Measurements from ENCODE around the gene JAM3. TPM values are rescaled to one million over a fixed set of nuclear protein-coding genes. Genes with fewer than 3 reads are reported as not detected.

The JAM3 gene
- total and polyA plus RNA-seq, 2 of the 8 experiments (the other 6 are each of a cell fraction or from before 2014, with no cell fraction given): 19.6 to 42.8 TPM

DNA sequence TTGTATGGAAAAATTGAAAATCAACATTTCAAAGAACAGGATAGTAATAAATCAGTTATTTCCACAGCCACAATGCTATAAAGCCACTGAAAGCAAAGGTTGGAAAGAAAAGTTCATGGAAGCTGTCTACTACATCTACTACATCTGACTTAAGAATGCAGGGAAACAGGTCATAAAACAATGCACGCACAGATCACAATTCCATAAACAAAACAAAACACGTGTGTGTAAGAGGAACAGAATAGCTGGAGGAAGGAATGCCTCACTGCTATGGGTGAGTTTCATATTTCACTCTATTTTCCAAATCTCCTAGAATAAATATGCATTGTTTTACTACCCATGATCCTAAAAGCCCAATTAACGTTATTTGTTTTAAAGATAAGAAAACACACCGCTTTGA, 88.6 kb downstream of the JAM3 start (continued):
- TF ChIP-seq, protein P1, sequence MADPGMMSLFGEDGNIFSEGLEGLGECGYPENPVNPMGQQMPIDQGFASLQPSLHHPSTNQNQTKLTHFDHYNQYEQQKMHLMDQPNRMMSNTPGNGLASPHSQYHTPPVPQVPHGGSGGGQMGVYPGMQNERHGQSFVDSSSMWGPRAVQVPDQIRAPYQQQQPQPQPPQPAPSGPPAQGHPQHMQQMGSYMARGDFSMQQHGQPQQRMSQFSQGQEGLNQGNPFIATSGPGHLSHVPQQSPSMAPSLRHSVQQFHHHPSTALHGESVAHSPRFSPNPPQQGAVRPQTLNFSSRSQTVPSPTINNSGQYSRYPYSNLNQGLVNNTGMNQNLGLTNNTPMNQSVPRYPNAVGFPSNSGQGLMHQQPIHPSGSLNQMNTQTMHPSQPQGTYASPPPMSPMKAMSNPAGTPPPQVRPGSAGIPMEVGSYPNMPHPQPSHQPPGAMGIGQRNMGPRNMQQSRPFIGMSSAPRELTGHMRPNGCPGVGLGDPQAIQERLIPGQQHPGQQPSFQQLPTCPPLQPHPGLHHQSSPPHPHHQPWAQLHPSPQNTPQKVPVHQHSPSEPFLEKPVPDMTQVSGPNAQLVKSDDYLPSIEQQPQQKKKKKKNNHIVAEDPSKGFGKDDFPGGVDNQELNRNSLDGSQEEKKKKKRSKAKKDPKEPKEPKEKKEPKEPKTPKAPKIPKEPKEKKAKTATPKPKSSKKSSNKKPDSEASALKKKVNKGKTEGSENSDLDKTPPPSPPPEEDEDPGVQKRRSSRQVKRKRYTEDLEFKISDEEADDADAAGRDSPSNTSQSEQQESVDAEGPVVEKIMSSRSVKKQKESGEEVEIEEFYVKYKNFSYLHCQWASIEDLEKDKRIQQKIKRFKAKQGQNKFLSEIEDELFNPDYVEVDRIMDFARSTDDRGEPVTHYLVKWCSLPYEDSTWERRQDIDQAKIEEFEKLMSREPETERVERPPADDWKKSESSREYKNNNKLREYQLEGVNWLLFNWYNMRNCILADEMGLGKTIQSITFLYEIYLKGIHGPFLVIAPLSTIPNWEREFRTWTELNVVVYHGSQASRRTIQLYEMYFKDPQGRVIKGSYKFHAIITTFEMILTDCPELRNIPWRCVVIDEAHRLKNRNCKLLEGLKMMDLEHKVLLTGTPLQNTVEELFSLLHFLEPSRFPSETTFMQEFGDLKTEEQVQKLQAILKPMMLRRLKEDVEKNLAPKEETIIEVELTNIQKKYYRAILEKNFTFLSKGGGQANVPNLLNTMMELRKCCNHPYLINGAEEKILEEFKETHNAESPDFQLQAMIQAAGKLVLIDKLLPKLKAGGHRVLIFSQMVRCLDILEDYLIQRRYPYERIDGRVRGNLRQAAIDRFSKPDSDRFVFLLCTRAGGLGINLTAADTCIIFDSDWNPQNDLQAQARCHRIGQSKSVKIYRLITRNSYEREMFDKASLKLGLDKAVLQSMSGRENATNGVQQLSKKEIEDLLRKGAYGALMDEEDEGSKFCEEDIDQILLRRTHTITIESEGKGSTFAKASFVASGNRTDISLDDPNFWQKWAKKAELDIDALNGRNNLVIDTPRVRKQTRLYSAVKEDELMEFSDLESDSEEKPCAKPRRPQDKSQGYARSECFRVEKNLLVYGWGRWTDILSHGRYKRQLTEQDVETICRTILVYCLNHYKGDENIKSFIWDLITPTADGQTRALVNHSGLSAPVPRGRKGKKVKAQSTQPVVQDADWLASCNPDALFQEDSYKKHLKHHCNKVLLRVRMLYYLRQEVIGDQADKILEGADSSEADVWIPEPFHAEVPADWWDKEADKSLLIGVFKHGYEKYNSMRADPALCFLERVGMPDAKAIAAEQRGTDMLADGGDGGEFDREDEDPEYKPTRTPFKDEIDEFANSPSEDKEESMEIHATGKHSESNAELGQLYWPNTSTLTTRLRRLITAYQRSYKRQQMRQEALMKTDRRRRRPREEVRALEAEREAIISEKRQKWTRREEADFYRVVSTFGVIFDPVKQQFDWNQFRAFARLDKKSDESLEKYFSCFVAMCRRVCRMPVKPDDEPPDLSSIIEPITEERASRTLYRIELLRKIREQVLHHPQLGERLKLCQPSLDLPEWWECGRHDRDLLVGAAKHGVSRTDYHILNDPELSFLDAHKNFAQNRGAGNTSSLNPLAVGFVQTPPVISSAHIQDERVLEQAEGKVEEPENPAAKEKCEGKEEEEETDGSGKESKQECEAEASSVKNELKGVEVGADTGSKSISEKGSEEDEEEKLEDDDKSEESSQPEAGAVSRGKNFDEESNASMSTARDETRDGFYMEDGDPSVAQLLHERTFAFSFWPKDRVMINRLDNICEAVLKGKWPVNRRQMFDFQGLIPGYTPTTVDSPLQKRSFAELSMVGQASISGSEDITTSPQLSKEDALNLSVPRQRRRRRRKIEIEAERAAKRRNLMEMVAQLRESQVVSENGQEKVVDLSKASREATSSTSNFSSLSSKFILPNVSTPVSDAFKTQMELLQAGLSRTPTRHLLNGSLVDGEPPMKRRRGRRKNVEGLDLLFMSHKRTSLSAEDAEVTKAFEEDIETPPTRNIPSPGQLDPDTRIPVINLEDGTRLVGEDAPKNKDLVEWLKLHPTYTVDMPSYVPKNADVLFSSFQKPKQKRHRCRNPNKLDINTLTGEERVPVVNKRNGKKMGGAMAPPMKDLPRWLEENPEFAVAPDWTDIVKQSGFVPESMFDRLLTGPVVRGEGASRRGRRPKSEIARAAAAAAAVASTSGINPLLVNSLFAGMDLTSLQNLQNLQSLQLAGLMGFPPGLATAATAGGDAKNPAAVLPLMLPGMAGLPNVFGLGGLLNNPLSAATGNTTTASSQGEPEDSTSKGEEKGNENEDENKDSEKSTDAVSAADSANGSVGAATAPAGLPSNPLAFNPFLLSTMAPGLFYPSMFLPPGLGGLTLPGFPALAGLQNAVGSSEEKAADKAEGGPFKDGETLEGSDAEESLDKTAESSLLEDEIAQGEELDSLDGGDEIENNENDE (IDR thresholded peaks at IDR 0.05; ENCODE audit: insufficient replicate concordance, low read length): no peak
- TF ChIP-seq RFX5 (IDR thresholded peaks at IDR 0.05; ENCODE audit: borderline replicate concordance, low read depth, low read length): no peak
- no peak for TF ChIP-seq EGR1 (IDR thresholded peaks at IDR 0.05; ENCODE audit: borderline replicate concordance, low read depth, low read length)
- no peak for TF ChIP-seq JUN (IDR thresholded peaks at IDR 0.05; ENCODE audit: low read depth, low read length)
- TF ChIP-seq POLR2AphosphoS5 (IDR thresholded peaks at IDR 0.05; ENCODE audit: low read depth, low read length): no peak

Data from H1 (cell line).